ENCODE data around the gene CLDND2. TPM values are rescaled to one million over a fixed set of nuclear protein-coding genes. Genes with fewer than 3 reads are reported as not detected.

The CLDND2 gene
- total and polyA plus RNA-seq, 2 experiments from 2014 or later: 7.7 TPM; not detected in 1

GRCh38 chr19:51351266-51351990, 17.4 kb downstream of the CLDND2 start:
- Histone ChIP-seq H3K4me1 (ENCODE audit: insufficient read depth) (peaks cover 9% of the 10 kb centered on the region; the same call in 1 of the 2 replicates), H3K79me2 (replicated peaks; ENCODE audit: insufficient read depth) (no peaks in the 10 kb centered on the region), H3K36me3 (ENCODE audit: insufficient read depth) (no peaks in the 10 kb centered on the region), H3K27ac (ENCODE audit: low read depth) (no peak overlapping the region), H3K27me3 (ENCODE audit: insufficient read depth) (no peaks in the 10 kb centered on the region), H2AFZ (no peak overlapping the region), H4K20me1 (replicated peaks; ENCODE audit: insufficient read depth) (no peaks in the 10 kb centered on the region; the same call in 1 of the 2 replicates), H3K4me3 (no peak overlapping the region), H3K4me2 (no peak overlapping the region), H3K9me2 (ENCODE audit: insufficient read depth) (no peaks in the 10 kb centered on the region), H3F3A (replicated peaks; ENCODE audit: low read depth) (no peaks in the 10 kb centered on the region)
- ATAC-seq: no peak
- H3K27me3 Mint-ChIP-seq (ENCODE audit: insufficient read depth, low read depth, poor library complexity): peaks cover under 1% of the 10 kb centered on the region
- peaks cover 13% of the 10 kb centered on the region for H3K4me1 Mint-ChIP-seq
- H3K36me3 Mint-ChIP-seq (ENCODE audit: low read depth): peaks cover 10% of the 10 kb centered on the region; the same call in 2 of the 3 replicates
- no peak for DNase-seq (ENCODE audit: low spot score)
- no peak overlapping the region for H3K4me3 Mint-ChIP-seq
- no peaks in the 10 kb centered on the region for H3K9me3 Mint-ChIP-seq
- no peak for TF ChIP-seq EZH2phosphoT487 (IDR thresholded peaks at IDR 0.05; ENCODE audit: unreplicated experiment)
- TF ChIP-seq, protein P1, sequence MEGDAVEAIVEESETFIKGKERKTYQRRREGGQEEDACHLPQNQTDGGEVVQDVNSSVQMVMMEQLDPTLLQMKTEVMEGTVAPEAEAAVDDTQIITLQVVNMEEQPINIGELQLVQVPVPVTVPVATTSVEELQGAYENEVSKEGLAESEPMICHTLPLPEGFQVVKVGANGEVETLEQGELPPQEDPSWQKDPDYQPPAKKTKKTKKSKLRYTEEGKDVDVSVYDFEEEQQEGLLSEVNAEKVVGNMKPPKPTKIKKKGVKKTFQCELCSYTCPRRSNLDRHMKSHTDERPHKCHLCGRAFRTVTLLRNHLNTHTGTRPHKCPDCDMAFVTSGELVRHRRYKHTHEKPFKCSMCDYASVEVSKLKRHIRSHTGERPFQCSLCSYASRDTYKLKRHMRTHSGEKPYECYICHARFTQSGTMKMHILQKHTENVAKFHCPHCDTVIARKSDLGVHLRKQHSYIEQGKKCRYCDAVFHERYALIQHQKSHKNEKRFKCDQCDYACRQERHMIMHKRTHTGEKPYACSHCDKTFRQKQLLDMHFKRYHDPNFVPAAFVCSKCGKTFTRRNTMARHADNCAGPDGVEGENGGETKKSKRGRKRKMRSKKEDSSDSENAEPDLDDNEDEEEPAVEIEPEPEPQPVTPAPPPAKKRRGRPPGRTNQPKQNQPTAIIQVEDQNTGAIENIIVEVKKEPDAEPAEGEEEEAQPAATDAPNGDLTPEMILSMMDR (conservative IDR thresholded peaks at IDR 0.05; ENCODE audit: low read depth in 2 of 2): no peak
- TF ChIP-seq ZNF331 (CRISPR knock-in tag; IDR thresholded peaks at IDR 0.05; ENCODE audit: low read depth): no peak
- TF ChIP-seq STAT1 (IDR thresholded peaks at IDR 0.05; ENCODE audit: unreplicated experiment): no peak
- no peak for TF ChIP-seq JUNB (IDR thresholded peaks at IDR 0.05; ENCODE audit: unreplicated experiment)
- TF ChIP-seq ZNF114 (CRISPR knock-in tag; IDR thresholded peaks at IDR 0.05): no peak
- TF ChIP-seq, protein P2, sequence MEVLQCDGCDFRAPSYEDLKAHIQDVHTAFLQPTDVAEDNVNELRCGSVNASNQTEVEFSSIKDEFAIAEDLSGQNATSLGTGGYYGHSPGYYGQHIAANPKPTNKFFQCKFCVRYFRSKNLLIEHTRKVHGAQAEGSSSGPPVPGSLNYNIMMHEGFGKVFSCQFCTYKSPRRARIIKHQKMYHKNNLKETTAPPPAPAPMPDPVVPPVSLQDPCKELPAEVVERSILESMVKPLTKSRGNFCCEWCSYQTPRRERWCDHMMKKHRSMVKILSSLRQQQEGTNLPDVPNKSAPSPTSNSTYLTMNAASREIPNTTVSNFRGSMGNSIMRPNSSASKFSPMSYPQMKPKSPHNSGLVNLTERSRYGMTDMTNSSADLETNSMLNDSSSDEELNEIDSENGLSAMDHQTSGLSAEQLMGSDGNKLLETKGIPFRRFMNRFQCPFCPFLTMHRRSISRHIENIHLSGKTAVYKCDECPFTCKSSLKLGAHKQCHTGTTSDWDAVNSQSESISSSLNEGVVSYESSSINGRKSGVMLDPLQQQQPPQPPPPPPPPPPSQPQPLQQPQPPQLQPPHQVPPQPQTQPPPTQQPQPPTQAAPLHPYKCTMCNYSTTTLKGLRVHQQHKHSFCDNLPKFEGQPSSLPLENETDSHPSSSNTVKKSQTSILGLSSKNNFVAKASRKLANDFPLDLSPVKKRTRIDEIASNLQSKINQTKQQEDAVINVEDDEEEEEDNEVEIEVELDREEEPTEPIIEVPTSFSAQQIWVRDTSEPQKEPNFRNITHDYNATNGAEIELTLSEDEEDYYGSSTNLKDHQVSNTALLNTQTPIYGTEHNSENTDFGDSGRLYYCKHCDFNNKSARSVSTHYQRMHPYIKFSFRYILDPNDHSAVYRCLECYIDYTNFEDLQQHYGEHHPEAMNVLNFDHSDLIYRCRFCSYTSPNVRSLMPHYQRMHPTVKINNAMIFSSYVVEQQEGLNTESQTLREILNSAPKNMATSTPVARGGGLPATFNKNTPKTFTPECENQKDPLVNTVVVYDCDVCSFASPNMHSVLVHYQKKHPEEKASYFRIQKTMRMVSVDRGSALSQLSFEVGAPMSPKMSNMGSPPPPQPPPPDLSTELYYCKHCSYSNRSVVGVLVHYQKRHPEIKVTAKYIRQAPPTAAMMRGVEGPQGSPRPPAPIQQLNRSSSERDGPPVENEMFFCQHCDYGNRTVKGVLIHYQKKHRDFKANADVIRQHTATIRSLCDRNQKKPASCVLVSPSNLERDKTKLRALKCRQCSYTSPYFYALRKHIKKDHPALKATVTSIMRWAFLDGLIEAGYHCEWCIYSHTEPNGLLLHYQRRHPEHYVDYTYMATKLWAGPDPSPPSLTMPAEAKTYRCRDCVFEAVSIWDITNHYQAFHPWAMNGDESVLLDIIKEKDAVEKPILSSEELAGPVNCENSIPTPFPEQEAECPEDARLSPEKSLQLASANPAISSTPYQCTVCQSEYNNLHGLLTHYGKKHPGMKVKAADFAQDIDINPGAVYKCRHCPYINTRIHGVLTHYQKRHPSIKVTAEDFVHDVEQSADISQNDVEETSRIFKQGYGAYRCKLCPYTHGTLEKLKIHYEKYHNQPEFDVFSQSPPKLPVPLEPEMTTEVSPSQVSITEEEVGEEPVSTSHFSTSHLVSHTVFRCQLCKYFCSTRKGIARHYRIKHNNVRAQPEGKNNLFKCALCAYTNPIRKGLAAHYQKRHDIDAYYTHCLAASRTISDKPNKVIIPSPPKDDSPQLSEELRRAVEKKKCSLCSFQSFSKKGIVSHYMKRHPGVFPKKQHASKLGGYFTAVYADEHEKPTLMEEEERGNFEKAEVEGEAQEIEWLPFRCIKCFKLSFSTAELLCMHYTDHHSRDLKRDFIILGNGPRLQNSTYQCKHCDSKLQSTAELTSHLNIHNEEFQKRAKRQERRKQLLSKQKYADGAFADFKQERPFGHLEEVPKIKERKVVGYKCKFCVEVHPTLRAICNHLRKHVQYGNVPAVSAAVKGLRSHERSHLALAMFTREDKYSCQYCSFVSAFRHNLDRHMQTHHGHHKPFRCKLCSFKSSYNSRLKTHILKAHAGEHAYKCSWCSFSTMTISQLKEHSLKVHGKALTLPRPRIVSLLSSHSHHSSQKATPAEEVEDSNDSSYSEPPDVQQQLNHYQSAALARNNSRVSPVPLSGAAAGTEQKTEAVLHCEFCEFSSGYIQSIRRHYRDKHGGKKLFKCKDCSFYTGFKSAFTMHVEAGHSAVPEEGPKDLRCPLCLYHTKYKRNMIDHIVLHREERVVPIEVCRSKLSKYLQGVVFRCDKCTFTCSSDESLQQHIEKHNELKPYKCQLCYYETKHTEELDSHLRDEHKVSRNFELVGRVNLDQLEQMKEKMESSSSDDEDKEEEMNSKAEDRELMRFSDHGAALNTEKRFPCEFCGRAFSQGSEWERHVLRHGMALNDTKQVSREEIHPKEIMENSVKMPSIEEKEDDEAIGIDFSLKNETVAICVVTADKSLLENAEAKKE (CRISPR knock-in tag; IDR thresholded peaks at IDR 0.05): no peak
- TF ChIP-seq CREB1 (CRISPR knock-in tag; IDR thresholded peaks at IDR 0.05; ENCODE audit: low read depth): no peak
- TF ChIP-seq, protein P3, sequence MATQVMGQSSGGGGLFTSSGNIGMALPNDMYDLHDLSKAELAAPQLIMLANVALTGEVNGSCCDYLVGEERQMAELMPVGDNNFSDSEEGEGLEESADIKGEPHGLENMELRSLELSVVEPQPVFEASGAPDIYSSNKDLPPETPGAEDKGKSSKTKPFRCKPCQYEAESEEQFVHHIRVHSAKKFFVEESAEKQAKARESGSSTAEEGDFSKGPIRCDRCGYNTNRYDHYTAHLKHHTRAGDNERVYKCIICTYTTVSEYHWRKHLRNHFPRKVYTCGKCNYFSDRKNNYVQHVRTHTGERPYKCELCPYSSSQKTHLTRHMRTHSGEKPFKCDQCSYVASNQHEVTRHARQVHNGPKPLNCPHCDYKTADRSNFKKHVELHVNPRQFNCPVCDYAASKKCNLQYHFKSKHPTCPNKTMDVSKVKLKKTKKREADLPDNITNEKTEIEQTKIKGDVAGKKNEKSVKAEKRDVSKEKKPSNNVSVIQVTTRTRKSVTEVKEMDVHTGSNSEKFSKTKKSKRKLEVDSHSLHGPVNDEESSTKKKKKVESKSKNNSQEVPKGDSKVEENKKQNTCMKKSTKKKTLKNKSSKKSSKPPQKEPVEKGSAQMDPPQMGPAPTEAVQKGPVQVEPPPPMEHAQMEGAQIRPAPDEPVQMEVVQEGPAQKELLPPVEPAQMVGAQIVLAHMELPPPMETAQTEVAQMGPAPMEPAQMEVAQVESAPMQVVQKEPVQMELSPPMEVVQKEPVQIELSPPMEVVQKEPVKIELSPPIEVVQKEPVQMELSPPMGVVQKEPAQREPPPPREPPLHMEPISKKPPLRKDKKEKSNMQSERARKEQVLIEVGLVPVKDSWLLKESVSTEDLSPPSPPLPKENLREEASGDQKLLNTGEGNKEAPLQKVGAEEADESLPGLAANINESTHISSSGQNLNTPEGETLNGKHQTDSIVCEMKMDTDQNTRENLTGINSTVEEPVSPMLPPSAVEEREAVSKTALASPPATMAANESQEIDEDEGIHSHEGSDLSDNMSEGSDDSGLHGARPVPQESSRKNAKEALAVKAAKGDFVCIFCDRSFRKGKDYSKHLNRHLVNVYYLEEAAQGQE (IDR thresholded peaks at IDR 0.05; ENCODE audit: unreplicated experiment): no peak
- TF ChIP-seq EZH2 (IDR thresholded peaks at IDR 0.05; ENCODE audit: low read depth, unreplicated experiment): no peak
- TF ChIP-seq NANOG (IDR thresholded peaks at IDR 0.05; ENCODE audit: borderline replicate concordance): no peak
- TF ChIP-seq, protein P4, sequence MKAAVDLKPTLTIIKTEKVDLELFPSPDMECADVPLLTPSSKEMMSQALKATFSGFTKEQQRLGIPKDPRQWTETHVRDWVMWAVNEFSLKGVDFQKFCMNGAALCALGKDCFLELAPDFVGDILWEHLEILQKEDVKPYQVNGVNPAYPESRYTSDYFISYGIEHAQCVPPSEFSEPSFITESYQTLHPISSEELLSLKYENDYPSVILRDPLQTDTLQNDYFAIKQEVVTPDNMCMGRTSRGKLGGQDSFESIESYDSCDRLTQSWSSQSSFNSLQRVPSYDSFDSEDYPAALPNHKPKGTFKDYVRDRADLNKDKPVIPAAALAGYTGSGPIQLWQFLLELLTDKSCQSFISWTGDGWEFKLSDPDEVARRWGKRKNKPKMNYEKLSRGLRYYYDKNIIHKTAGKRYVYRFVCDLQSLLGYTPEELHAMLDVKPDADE (IDR thresholded peaks at IDR 0.05): no peak
- no peak for TF ChIP-seq POLR2AphosphoS5 (IDR thresholded peaks at IDR 0.05; ENCODE audit: low read depth)
- peak overlapping the region; percentile 2; the same call in 1 of the 2 replicates for H3K27ac Mint-ChIP-seq

Measured in GM23338 (cell line).